ENCODE results near the gene LYPD5. TPM values are rescaled to one million over a fixed set of nuclear protein-coding genes. Genes with fewer than 3 reads are reported as not detected.

LYPD5 gene
- polyA plus RNA-seq, 3 donors, result 0.19 to 0.39 (median 0.24) TPM

GRCh38 chr19:43767316-43767715 is 34.9 kb downstream of the LYPD5 start:
- peaks cover 80 to 84% of the 10 kb centered on the region in 2 donors for H3K4me1 ChIP-seq (ENCODE audit: control insufficient read depth in 1 of 2, insufficient read depth in 2 of 2, low read length in 2 of 2)
- no peaks in the 10 kb centered on the region for H3K9me3 ChIP-seq (replicated peaks in 1 of 2; ENCODE audit: control insufficient read depth in 1 of 2, insufficient read depth in 1 of 2, low read length in 2 of 2)
- peaks cover 35% of the 10 kb centered on the region for H3K79me2 ChIP-seq (ENCODE audit: insufficient read depth, low read length)
- DNase-seq, result no peak
- intact Hi-C loops (cut with micrococcal nuclease), result loop anchor here in 1 of 2 donors (5.0 kb wide), 1 partner anchor 100 kb away; no protein-coding TSS in a partner anchor
- no peaks in the 10 kb centered on the region for H3K27me3 ChIP-seq (ENCODE audit: control insufficient read depth in 2 of 2, insufficient read depth in 2 of 2, low read length in 2 of 2)
- H3K36me3 ChIP-seq (replicated peaks in 1 of 2; ENCODE audit: control insufficient read depth in 1 of 2, insufficient read depth in 2 of 2, low read length in 2 of 2), result peaks cover 51 to 52% of the 10 kb centered on the region in 2 donors
- H3K4me1 Mint-ChIP-seq, result peaks cover 87% of the 10 kb centered on the region
- H3K36me3 Mint-ChIP-seq, result peaks cover 45 to 70% of the 10 kb centered on the region in 2 donors
- H3K4me3 Mint-ChIP-seq, result no peak overlapping the region
- H3K9me3 Mint-ChIP-seq, result peaks cover 0 to 2% (median 0%) of the 10 kb centered on the region in 7 donors
- H3K27ac ChIP-seq (ENCODE audit: low read depth in 1 of 2, low read length in 2 of 2), result peak overlapping the region; percentile 65 to 81
- WGBS (ENCODE audit: insufficient coverage), result 92% methylated on average over 5 of the region's 7 CpGs
- peak overlapping the region; percentile 90 to 98 (median 93) for H3K27ac Mint-ChIP-seq
- H3K4me3 ChIP-seq (replicated peaks in 1 of 3; ENCODE audit: low read depth in 2 of 3, low read length in 3 of 3), result no peak overlapping the region
- H4K20me1 ChIP-seq (ENCODE audit: insufficient read depth, low read length), result no peaks in the 10 kb centered on the region
- H3K9ac ChIP-seq (ENCODE audit: insufficient read depth, low read length, poor library complexity, severe bottlenecking), result no peak overlapping the region
- peaks cover 0 to 3% (median 0%) of the 10 kb centered on the region in 3 donors for H3K27me3 Mint-ChIP-seq (ENCODE audit: low read depth in 3 of 3)
- H2AFZ ChIP-seq (ENCODE audit: insufficient read depth, low read depth, low read length, poor library complexity, severe bottlenecking), result no peak overlapping the region
- H3K4me2 ChIP-seq (replicated peaks; ENCODE audit: extremely low read depth, low read length, poor library complexity, severe bottlenecking), result no peak overlapping the region
- TF ChIP-seq, protein P1, sequence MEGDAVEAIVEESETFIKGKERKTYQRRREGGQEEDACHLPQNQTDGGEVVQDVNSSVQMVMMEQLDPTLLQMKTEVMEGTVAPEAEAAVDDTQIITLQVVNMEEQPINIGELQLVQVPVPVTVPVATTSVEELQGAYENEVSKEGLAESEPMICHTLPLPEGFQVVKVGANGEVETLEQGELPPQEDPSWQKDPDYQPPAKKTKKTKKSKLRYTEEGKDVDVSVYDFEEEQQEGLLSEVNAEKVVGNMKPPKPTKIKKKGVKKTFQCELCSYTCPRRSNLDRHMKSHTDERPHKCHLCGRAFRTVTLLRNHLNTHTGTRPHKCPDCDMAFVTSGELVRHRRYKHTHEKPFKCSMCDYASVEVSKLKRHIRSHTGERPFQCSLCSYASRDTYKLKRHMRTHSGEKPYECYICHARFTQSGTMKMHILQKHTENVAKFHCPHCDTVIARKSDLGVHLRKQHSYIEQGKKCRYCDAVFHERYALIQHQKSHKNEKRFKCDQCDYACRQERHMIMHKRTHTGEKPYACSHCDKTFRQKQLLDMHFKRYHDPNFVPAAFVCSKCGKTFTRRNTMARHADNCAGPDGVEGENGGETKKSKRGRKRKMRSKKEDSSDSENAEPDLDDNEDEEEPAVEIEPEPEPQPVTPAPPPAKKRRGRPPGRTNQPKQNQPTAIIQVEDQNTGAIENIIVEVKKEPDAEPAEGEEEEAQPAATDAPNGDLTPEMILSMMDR (IDR thresholded peaks at IDR 0.05), result no peak

- no peak overlapping the region for H3K4me3 Mint-ChIP-seq
- Histone ChIP-seq H3K4me3 (replicated peaks in 1 of 3; ENCODE audit: low read depth in 2 of 3, low read length in 3 of 3) (peak overlapping the region in 1 of 3 experiments; percentile 24), H3K9me3 (replicated peaks in 1 of 2; ENCODE audit: control insufficient read depth in 1 of 2, insufficient read depth in 1 of 2, low read length in 2 of 2) (no peaks in the 10 kb centered on the region), H3K36me3 (replicated peaks in 1 of 2; ENCODE audit: control insufficient read depth in 1 of 2, insufficient read depth in 2 of 2, low read length in 2 of 2) (peaks cover 44 to 47% of the 10 kb centered on the region in 2 donors), H3K27me3 (ENCODE audit: control insufficient read depth in 2 of 2, insufficient read depth in 2 of 2, low read length in 2 of 2) (no peaks in the 10 kb centered on the region), H3K4me1 (ENCODE audit: control insufficient read depth in 1 of 2, insufficient read depth in 2 of 2, low read length in 2 of 2) (peaks cover 80 to 84% of the 10 kb centered on the region in 2 donors), H3K9ac (ENCODE audit: insufficient read depth, low read length, poor library complexity, severe bottlenecking) (no peak overlapping the region), H2AFZ (ENCODE audit: insufficient read depth, low read depth, low read length, poor library complexity, severe bottlenecking) (no peak overlapping the region), H3K27ac (ENCODE audit: low read depth in 1 of 2, low read length in 2 of 2) (peak overlapping the region; percentile 65 to 81), H3K4me2 (replicated peaks; ENCODE audit: extremely low read depth, low read length, poor library complexity, severe bottlenecking) (peak overlapping the region; percentile 33), H3K79me2 (ENCODE audit: insufficient read depth, low read length) (peaks cover 29% of the 10 kb centered on the region), H4K20me1 (ENCODE audit: insufficient read depth, low read length) (no peaks in the 10 kb centered on the region)
- peaks cover 0 to 2% (median 0%) of the 10 kb centered on the region in 7 donors for H3K9me3 Mint-ChIP-seq
- H3K27me3 Mint-ChIP-seq (ENCODE audit: low read depth in 3 of 3), result peaks cover 0 to 3% (median 0%) of the 10 kb centered on the region in 3 donors
- H3K4me1 Mint-ChIP-seq, result peaks cover 87% of the 10 kb centered on the region
- WGBS (ENCODE audit: insufficient coverage), result 100% methylated on average over 1 of the region's 4 CpGs
- intact Hi-C loops (cut with micrococcal nuclease), result loop anchor here in 1 of 2 donors (5.0 kb wide), 1 partner anchor 99 kb away; no protein-coding TSS in a partner anchor
- no peak for DNase-seq
- TF ChIP-seq, protein P1 (IDR thresholded peaks at IDR 0.05), result peak; percentile 56
- H3K27ac Mint-ChIP-seq, result peak overlapping the region; percentile 90 to 98 (median 93)
- peaks cover 42 to 64% of the 10 kb centered on the region in 2 donors for H3K36me3 Mint-ChIP-seq
Observed at GRCh38 chr19:43766755-43767043, 35.5 kb downstream of the LYPD5 start.

Measured in CD14-positive monocyte (primary cell).